K562 (cell line): ENCODE data around the gene MICU2. TPM values are rescaled to one million over a fixed set of nuclear protein-coding genes. Genes with fewer than 3 reads are reported as not detected.

Experiments used
- ATAC-seq: fragments of 200-7000 bp; cut with Tn5 transposase; 3 replicates; pipeline ENCODE4 v1.9.1; 2020; ENCODE audit warnings: moderate library complexity
- BruUV-seq: library from RNA; stranded (reverse); fragments of 400-500 nt; replicated peaks from 2 replicates; lab custom pipeline; 2021; lab: Mats Ljungman, UMichigan
- CTCF ChIA-PET: fragments of 300-600 bp; formaldehyde crosslinking; extraction: SDS; loops from one replicate; lab custom pipeline; 2021; ENCODE audit warnings: low intra/inter-chr PET ratio; lab: Yijun Ruan, JAX
- POLR2A ChIA-PET: fragments of 300-600, 350-650 bp; sonication (Branson Sonifier 250); formaldehyde crosslinking; extraction: SDS; loops from one replicate; lab custom pipeline; 2021; ENCODE audit warnings: antibody characterized with exemption, inconsistent platforms; lab: Yijun Ruan, JAX
- DNase-seq, 4 experiments: peaks; one replicate each; pipeline versions ENCODE4 v3.0.0 to v3.0.0-alpha.2; 2011 to 2018; ENCODE audit warnings: low spot score in 3 of 4, mixed read lengths in 3 of 4; ENCODE audit errors: extremely low read depth in 1 of 4
- FAIRE-seq: peaks from 2 replicates; lab custom pipeline; 2011; peaks lifted over from hg19 to GRCh38; lab: Jason Lieb, UNC
- H2AFZ ChIP-seq: 2 replicates; pipeline ENCODE4 v1.6.0; 2011; ENCODE audit warnings: low read depth, low read length, control low read depth, inconsistent platforms
- H3K27ac ChIP-seq: fragments of 200-600 bp; 3 replicates; pipeline ENCODE4 v1.8.0; 2011; ENCODE audit warnings: low read depth, mild to moderate bottlenecking, control low read depth, inconsistent platforms, low read length, moderate library complexity, mixed read lengths; ENCODE audit errors: extremely low read depth
- H3K27me3 ChIP-seq, 2 experiments: fragments of 300-600 bp in 1 of 2; 2 replicates in 1 of 2; 3 replicates in 1 of 2; pipeline versions ENCODE4 v1.6.0 to v1.8.0; 2011; ENCODE audit warnings: inconsistent platforms in 2 of 2, low read length in 2 of 2, mild to moderate bottlenecking in 1 of 2, mixed read lengths in 1 of 2, moderate library complexity in 1 of 2; ENCODE audit not compliant: control insufficient read depth in 2 of 2, insufficient read depth in 2 of 2
- H3K36me3 ChIP-seq: fragments of 300-600 bp; 3 replicates; pipeline ENCODE4 v1.8.0; 2011; ENCODE audit warnings: mild to moderate bottlenecking, low read length, inconsistent platforms; ENCODE audit not compliant: control insufficient read depth, insufficient read depth
- H3K4me1 ChIP-seq, 2 experiments: fragments of 200-600 bp in 1 of 2; replicated peaks in 1 of 2; 2 replicates in 1 of 2; 3 replicates in 1 of 2; pipeline versions ENCODE4 v1.5.1 to v1.8.0; 2011; ENCODE audit warnings: inconsistent platforms in 2 of 2, low read length in 2 of 2, mild to moderate bottlenecking in 1 of 2, mixed read lengths in 1 of 2, moderate library complexity in 1 of 2; ENCODE audit not compliant: control insufficient read depth in 2 of 2, insufficient read depth in 2 of 2
- H3K4me2 ChIP-seq: 2 replicates; pipeline ENCODE4 v1.6.1; 2011; ENCODE audit warnings: low read length, control low read depth, inconsistent platforms, mixed read lengths; ENCODE audit not compliant: insufficient read depth
- H3K4me3 ChIP-seq: fragments of 200-600 bp; sonication (generic), shearing (Covaris generic); 2 replicates; pipeline ENCODE4 v1.5.1; 2016; ENCODE audit warnings: control low read depth, inconsistent platforms
- H3K79me2 ChIP-seq: fragments of 200-600 bp; 3 replicates; pipeline ENCODE4 v1.8.0; 2011; ENCODE audit warnings: low read length, inconsistent platforms; ENCODE audit not compliant: control insufficient read depth, insufficient read depth
- H3K9ac ChIP-seq, 2 experiments: 2 replicates each; pipeline versions ENCODE4 v1.6.0 to v1.6.1; 2011; ENCODE audit warnings: low read depth in 2 of 2, low read length in 2 of 2, control low read depth in 1 of 2, inconsistent platforms in 1 of 2, mild to moderate bottlenecking in 1 of 2, mixed read lengths in 1 of 2; ENCODE audit not compliant: insufficient read depth in 1 of 2
- H3K9me1 ChIP-seq: one replicate; pipeline ENCODE4 v1.6.0; 2011; ENCODE audit warnings: inconsistent platforms, mild to moderate bottlenecking, low read length, moderate library complexity; ENCODE audit not compliant: control insufficient read depth, insufficient read depth
- H3K9me3 ChIP-seq: replicated peaks from 2 replicates; pipeline ENCODE4 v1.5.1; 2011; ENCODE audit warnings: low read depth, low read length, inconsistent platforms; ENCODE audit not compliant: control insufficient read depth, insufficient read depth
- H4K20me1 ChIP-seq: replicated peaks from 2 replicates; pipeline ENCODE4 v1.6.1; 2011; ENCODE audit warnings: low read length, inconsistent platforms, mixed read lengths; ENCODE audit not compliant: control insufficient read depth, insufficient read depth
- E2F5 ChIP-seq: sonication (generic); formaldehyde crosslinking; IDR thresholded peaks from 2 replicates; pipeline ENCODE4 v1.8.0; 2022; ENCODE audit warnings: mild to moderate bottlenecking, missing genetic modification reagents
- FOXK2 ChIP-seq, 2 experiments: fragments of 450-650 bp; IDR thresholded peaks in 1 of 2; conservative IDR thresholded peaks in 1 of 2; 2 replicates each; pipeline ENCODE4 v1.6.1; 2016; ENCODE audit warnings: low read depth in 2 of 2, mild to moderate bottlenecking in 1 of 2
- KLF1 ChIP-seq: fragments of 450-650 bp; IDR thresholded peaks from 2 replicates; pipeline ENCODE4 v1.6.1; 2016; ENCODE audit warnings: missing genetic modification characterization, missing compliant biosample characterization
- MTA3 ChIP-seq: fragments of 450-650 bp; formaldehyde crosslinking; IDR thresholded peaks from 2 replicates; pipeline ENCODE4 v1.6.1; 2017; ENCODE audit warnings: mild to moderate bottlenecking, borderline replicate concordance
- MXI1 ChIP-seq: IDR thresholded peaks from 2 replicates; pipeline ENCODE4 v1.6.1; 2011; ENCODE audit warnings: low read depth, mild to moderate bottlenecking, improper control_type of control experiment, low read length
- NEUROD1 ChIP-seq: fragments of 150-350 bp; IDR thresholded peaks from 2 replicates; pipeline ENCODE4 v1.6.1; 2014; ENCODE audit warnings: borderline replicate concordance, low read length, low read depth; ENCODE audit not compliant: partially characterized antibody
- PHTF2 ChIP-seq: fragments of 250-450 bp; sonication (Bioruptor Pico); IDR thresholded peaks from 2 replicates; pipeline ENCODE4 v1.5.0; 2021; ENCODE audit warnings: mild to moderate bottlenecking
- SMARCC2 ChIP-seq: fragments of 450-650 bp; IDR thresholded peaks from 2 replicates; pipeline ENCODE4 v1.6.1; 2017; ENCODE audit warnings: antibody characterized with exemption, moderate library complexity, mild to moderate bottlenecking, low read depth
- SRSF7 ChIP-seq: fragments of 200-400 bp; formaldehyde crosslinking; optimal IDR thresholded peaks from 2 replicates; pipeline ENCODE3; 2017; ENCODE audit warnings: mild to moderate bottlenecking, low read depth, low read length
- STAT5B ChIP-seq: fragments of 250-450 bp; sonication (Bioruptor Pico); IDR thresholded peaks from 2 replicates; pipeline ENCODE4 v1.8.0; 2021; ENCODE audit warnings: mild to moderate bottlenecking, inconsistent platforms
- TCF3 ChIP-seq: sonication (generic); formaldehyde crosslinking; IDR thresholded peaks from 2 replicates; pipeline ENCODE4 v1.4.0; 2020; ENCODE audit warnings: mild to moderate bottlenecking, missing genetic modification reagents
- TCFL5 ChIP-seq: fragments of 250-450 bp; sonication (Bioruptor Pico); conservative IDR thresholded peaks from 2 replicates; pipeline ENCODE4 v1.6.1; 2021; ENCODE audit warnings: mild to moderate bottlenecking, moderate library complexity, matching md5 sums
- U2AF2 ChIP-seq: fragments of 200-400 bp; formaldehyde crosslinking; optimal IDR thresholded peaks from 2 replicates; pipeline ENCODE3; 2017; ENCODE audit warnings: low read depth, mild to moderate bottlenecking, low read length
- XRCC5 ChIP-seq: fragments of 200-400 bp; formaldehyde crosslinking; IDR thresholded peaks from 2 replicates; pipeline ENCODE4 v1.6.1; 2017; ENCODE audit warnings: low read depth, mild to moderate bottlenecking, low read length
- ZNF449 ChIP-seq: fragments of 250-450 bp; sonication (Bioruptor Pico); IDR thresholded peaks from 2 replicates; pipeline ENCODE4 v1.8.0; 2022; ENCODE audit warnings: moderate library complexity, mild to moderate bottlenecking, inconsistent platforms
- ZNF785 ChIP-seq: fragments of 250-450 bp; sonication (Bioruptor Pico); IDR thresholded peaks from 2 replicates; pipeline ENCODE4 v1.4.0; 2020; ENCODE audit warnings: mild to moderate bottlenecking
- WGBS: fragments of 100-300 bp; shearing (Covaris generic); methylation state at CpG from one replicate; pipeline ENCODE4 v1.1.6; 2016; ENCODE audit warnings: low coverage, mixed read lengths; ENCODE audit not compliant: insufficient coverage; ENCODE audit errors: missing lambda C conversion rate; 5-methylcytosine and 5-hydroxymethylcytosine counted together
- in situ Hi-C: fragments of 300-500 bp; cut with MboI; formaldehyde crosslinking; loops from 4 replicates; pipeline ENCODE4 v1.15.0; 2018; ENCODE audit warnings: inconsistent platforms, mixed read lengths
- intact Hi-C: fragments of 100-400 bp; cut with micrococcal nuclease; formaldehyde crosslinking; loops from 2 replicates; pipeline ENCODE4 v1.14.2; 2022
- polyA plus RNA-seq, 8 experiments: library from polyadenylated mRNA; depleted of rRNA in 4 of 8; stranded (reverse) in 5 of 8; unstranded in 3 of 8; fragments of >200 nt; fragmentation: Nextera tagmentation in 2 of 8; fragmentation: Illumina TruSeq in 1 of 8; extraction: Ambion mirVana in 2 of 8; extraction: Trizol in 1 of 8; gene quantifications; 2 replicates each; pipeline versions ENCODE4 v1.2.1 to v1.2.3, GENCODE V29; 2011 to 2014; ENCODE audit warnings: inconsistent platforms in 1 of 8, missing spikeins in 1 of 8
- total RNA-seq, 7 experiments: library from RNA; depleted of rRNA in 6 of 7; stranded (reverse); fragments of >200 nt in 6 of 7; fragmentation: Illumina TruSeq in 2 of 7; extraction: Trizol in 2 of 7; gene quantifications; 2 replicates each; pipeline versions ENCODE4 v1.2.1 to v1.2.3, GENCODE V29; 2011 to 2021; ENCODE audit warnings: low replicate concordance in 1 of 7

MICU2 gene
- total and polyA plus RNA-seq, 9 of the 15 experiments (the other 6 are each of a cell fraction or from before 2014, with no cell fraction given): 9.1 to 41.8 (median 33.4) TPM

GRCh38 chr13:21465710-21466160, 138.2 kb downstream of the MICU2 start:
- H3K4me2 ChIP-seq: no peak overlapping the region
- POLR2A ChIA-PET: interaction anchor here (0.6 kb wide), 1 partner anchor 241 kb away, joined by 3 read pairs; no protein-coding TSS in a partner anchor

More at GRCh38 chr13:21465710-21466160, 138.2 kb downstream of the MICU2 start:
- Histone ChIP-seq H3K27me3 (no peaks in the 10 kb centered on the region), H3K9me1 (no peaks in the 10 kb centered on the region), H3K79me2 (no peaks in the 10 kb centered on the region), H3K9ac (no peak overlapping the region), H3K27ac (no peak overlapping the region), H4K20me1 (no peaks in the 10 kb centered on the region), H3K4me1 (no peaks in the 10 kb centered on the region; a peak in 1 of 5 replicates), H2AFZ (peak overlapping the region; percentile 45; the same call in 1 of the 2 replicates), H3K4me3 (no peak overlapping the region), H3K9me3 (0 out of 2 replicates have a peak, but pooled peaks cover 2% of the 10 kb centered on the region), H3K36me3 (no peaks in the 10 kb centered on the region)
- intact Hi-C loops (no loop called here), in situ Hi-C loops (no loop called here)
- 12% methylated on average over 9 of the region's 9 CpGs for WGBS
- no TSS peak for BruUV-seq
- CTCF ChIA-PET: no interaction called here
- ATAC-seq (no peak), DNase-seq (no peak), FAIRE-seq (no peak)
- TF ChIP-seq FOXK2 (conservative IDR thresholded peaks at IDR 0.05 in 1 of 2, IDR thresholded peaks at IDR 0.05 in 1 of 2; ENCODE audit: low read depth in 2 of 2): no peak
- TF ChIP-seq ZNF785 (CRISPR knock-in tag): no peak
- no peak for TF ChIP-seq E2F5 (CRISPR knock-in tag)
- TF ChIP-seq ZNF449 (CRISPR knock-in tag): no peak
- TF ChIP-seq TCF3: no peak
- no peak for TF ChIP-seq PHTF2 (CRISPR knock-in tag)
- TF ChIP-seq SMARCC2: no peak
- no peak for TF ChIP-seq MTA3
- TF ChIP-seq NEUROD1: no peak
- TF ChIP-seq MXI1: no peak
- TF ChIP-seq SRSF7: no peak
- TF ChIP-seq XRCC5: no peak
- TF ChIP-seq TCFL5: no peak
- no peak for TF ChIP-seq U2AF2
- no peak for TF ChIP-seq STAT5B (CRISPR knock-in tag)
- no peak for TF ChIP-seq KLF1 (tag)
